Neural cell (in vitro differentiated cells): ENCODE data around the gene H2BK1. TPM values are rescaled to one million over a fixed set of nuclear protein-coding genes. Genes with fewer than 3 reads are reported as not detected.

Experiments used
- H2AFZ ChIP-seq: fragments of 200-600, 300-800 bp; sonication (generic), shearing (Covaris generic); 2 replicates; pipeline ENCODE4 v1.6.0; 2014; ENCODE audit warnings: low read depth, mild to moderate bottlenecking, antibody characterized with exemption, low read length, moderate library complexity
- H3F3A ChIP-seq: fragments of 200-600 bp; shearing (Covaris generic); 2 replicates; pipeline ENCODE4 v1.6.1; 2016; ENCODE audit warnings: mild to moderate bottlenecking, moderate library complexity, mixed read lengths, antibody characterized with exemption, low read length; ENCODE audit not compliant: insufficient read depth, poor library complexity, severe bottlenecking
- H3K27ac ChIP-seq: fragments of 200-600, 300-800 bp; sonication (generic), shearing (Covaris generic); 2 replicates; pipeline ENCODE4 v1.5.1; 2014; ENCODE audit warnings: mild to moderate bottlenecking, low read length, moderate library complexity
- H3K27me3 ChIP-seq: fragments of 300-800, 200-600 bp; sonication (generic), shearing (Covaris generic); 2 replicates; pipeline ENCODE4 v1.6.0; 2014; ENCODE audit warnings: mild to moderate bottlenecking, low read depth, low read length, moderate library complexity; ENCODE audit not compliant: insufficient read depth
- H3K36me3 ChIP-seq: fragments of 300-800, 200-600 bp; sonication (generic), shearing (Covaris generic); 2 replicates; pipeline ENCODE4 v1.5.1; 2014; ENCODE audit warnings: mild to moderate bottlenecking, antibody characterized with exemption, low read length, moderate library complexity; ENCODE audit not compliant: insufficient read depth
- H3K4me2 ChIP-seq: fragments of 300-800, 200-600 bp; sonication (generic), shearing (Covaris generic); 2 replicates; pipeline ENCODE4 v1.6.0; 2014; ENCODE audit warnings: mild to moderate bottlenecking, low read length
- H3K4me3 ChIP-seq: fragments of 300-800, 200-600 bp; sonication (generic), shearing (Covaris generic); 2 replicates; pipeline ENCODE4 v1.5.1; 2014; ENCODE audit warnings: mild to moderate bottlenecking, low read length, moderate library complexity
- H3K79me2 ChIP-seq: fragments of 200-600 bp; shearing (Covaris generic); replicated peaks from 2 replicates; pipeline ENCODE4 v1.6.0; 2014; ENCODE audit warnings: mild to moderate bottlenecking, low read length, moderate library complexity; ENCODE audit not compliant: insufficient read depth
- H3K9ac ChIP-seq: fragments of 300-800, 200-600 bp; sonication (generic), shearing (Covaris generic); 2 replicates; pipeline ENCODE4 v1.6.1; 2016; ENCODE audit warnings: mild to moderate bottlenecking, low read length, mixed read lengths
- H3K9me2 ChIP-seq: fragments of 200-600 bp; shearing (Covaris generic); 2 replicates; pipeline ENCODE4 v1.6.1; 2016; ENCODE audit warnings: mild to moderate bottlenecking, low read length, mixed read lengths; ENCODE audit not compliant: insufficient read depth
- H3K9me3 ChIP-seq: fragments of 200-600, 300-800 bp; sonication (generic), shearing (Covaris generic); 2 replicates; pipeline ENCODE4 v1.6.1; 2016; ENCODE audit warnings: mild to moderate bottlenecking, mixed run types, low read length, moderate library complexity, mixed read lengths
- H4K20me1 ChIP-seq: fragments of 200-600 bp; shearing (Covaris generic); 2 replicates; pipeline ENCODE4 v1.6.1; 2016; ENCODE audit warnings: mild to moderate bottlenecking, mixed run types; ENCODE audit not compliant: insufficient read depth
- EP300 ChIP-seq: fragments of 450-650 bp; conservative IDR thresholded peaks from 2 replicates; pipeline ENCODE4 v1.6.1; 2014; ENCODE audit warnings: antibody characterized with exemption, mild to moderate bottlenecking, moderate library complexity; ENCODE audit not compliant: poor library complexity, severe bottlenecking
- EZH2 ChIP-seq: fragments of 200-600, 300-800 bp; shearing (Covaris generic), sonication (generic); IDR thresholded peaks from 2 replicates; pipeline ENCODE4 v1.6.1; 2014; ENCODE audit warnings: antibody characterized with exemption, low read length, borderline replicate concordance, mild to moderate bottlenecking; ENCODE audit not compliant: insufficient read depth, poor library complexity, severe bottlenecking
- MXI1 ChIP-seq: fragments of 450-650 bp; conservative IDR thresholded peaks from 2 replicates; pipeline ENCODE4 v1.6.1; 2014; ENCODE audit warnings: antibody characterized with exemption, mild to moderate bottlenecking; ENCODE audit not compliant: poor library complexity, severe bottlenecking
- POLR2AphosphoS5 ChIP-seq: IDR thresholded peaks from 2 replicates; pipeline ENCODE4 v1.6.1; 2012
- RAD21 ChIP-seq: fragments of 450-650 bp; conservative IDR thresholded peaks from 2 replicates; pipeline ENCODE4 v1.6.1; 2014; ENCODE audit warnings: antibody characterized with exemption, mild to moderate bottlenecking, moderate library complexity
- SMC3 ChIP-seq: fragments of 450-650 bp; conservative IDR thresholded peaks from 2 replicates; pipeline ENCODE4 v1.6.1; 2014; ENCODE audit warnings: antibody characterized with exemption, mild to moderate bottlenecking, moderate library complexity; ENCODE audit not compliant: poor library complexity
- TAF1 ChIP-seq: IDR thresholded peaks from 2 replicates; pipeline ENCODE4 v1.6.1; 2012; ENCODE audit warnings: low read depth
- polyA plus RNA-seq: library from polyadenylated mRNA; depleted of rRNA; stranded (reverse); fragments of >200 nt; gene quantifications from 2 replicates; pipeline ENCODE4 v1.2.3, GENCODE V29; 2014
- TF ChIP-seq, protein P1 (sequence below): IDR thresholded peaks from 2 replicates; pipeline ENCODE4 v1.6.1; 2012; ENCODE audit warnings: borderline replicate concordance
- TF ChIP-seq, protein P2 (sequence below): fragments of 450-650 bp; IDR thresholded peaks from 2 replicates; pipeline ENCODE4 v1.5.1; 2014; ENCODE audit warnings: antibody characterized with exemption, mild to moderate bottlenecking, moderate library complexity; ENCODE audit not compliant: poor library complexity, severe bottlenecking

The H2BK1 gene
- polyA plus RNA-seq, 1 donor from 2014 or later: not detected

DNA sequence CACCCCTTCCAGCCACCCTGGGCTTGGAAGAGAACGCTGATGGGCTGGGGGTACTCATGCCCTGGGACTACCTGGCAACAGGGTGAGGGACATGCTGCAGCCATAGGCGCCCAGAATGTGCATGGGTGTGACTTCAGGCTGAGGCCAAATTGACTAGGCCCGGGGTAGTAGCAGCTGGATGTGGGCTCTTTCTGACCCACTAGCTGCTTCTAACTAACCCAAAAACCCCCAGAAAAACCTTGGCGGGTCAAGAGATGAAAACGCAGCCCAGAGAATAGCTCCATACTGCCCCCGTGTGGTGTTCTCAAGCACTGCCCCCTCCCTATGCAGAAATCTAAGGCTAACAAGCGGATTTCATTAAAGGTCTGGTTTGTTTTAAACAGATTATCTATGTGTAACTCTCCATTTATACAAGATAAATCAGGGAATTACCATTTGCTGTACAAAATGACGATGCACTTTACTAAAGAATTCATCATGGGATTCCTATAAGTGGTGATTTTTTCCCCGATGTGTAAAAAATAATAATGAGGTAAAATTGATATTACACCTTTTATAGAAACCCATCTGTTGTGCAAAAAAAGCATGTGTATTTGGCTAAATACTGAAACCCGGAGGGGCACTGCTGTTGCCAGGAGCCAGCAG is 34.0 kb upstream of the H2BK1 start:
- Histone ChIP-seq H3K36me3 (no peaks in the 10 kb centered on the region), H3K27ac (no peak overlapping the region), H3K9ac (peak overlapping the region; percentile 41), H3K79me2 (peaks cover 3% of the 10 kb centered on the region), H3K9me2 (no peaks in the 10 kb centered on the region), H2AFZ (no peak overlapping the region), H3K4me3 (peak overlapping the region; percentile 53), H3K9me3 (no peaks in the 10 kb centered on the region), H3K4me2 (no peak overlapping the region), H4K20me1 (no peaks in the 10 kb centered on the region), H3F3A (peaks cover 4% of the 10 kb centered on the region), H3K27me3 (no peaks in the 10 kb centered on the region)
- no peak for TF ChIP-seq EP300
- TF ChIP-seq, protein P1, sequence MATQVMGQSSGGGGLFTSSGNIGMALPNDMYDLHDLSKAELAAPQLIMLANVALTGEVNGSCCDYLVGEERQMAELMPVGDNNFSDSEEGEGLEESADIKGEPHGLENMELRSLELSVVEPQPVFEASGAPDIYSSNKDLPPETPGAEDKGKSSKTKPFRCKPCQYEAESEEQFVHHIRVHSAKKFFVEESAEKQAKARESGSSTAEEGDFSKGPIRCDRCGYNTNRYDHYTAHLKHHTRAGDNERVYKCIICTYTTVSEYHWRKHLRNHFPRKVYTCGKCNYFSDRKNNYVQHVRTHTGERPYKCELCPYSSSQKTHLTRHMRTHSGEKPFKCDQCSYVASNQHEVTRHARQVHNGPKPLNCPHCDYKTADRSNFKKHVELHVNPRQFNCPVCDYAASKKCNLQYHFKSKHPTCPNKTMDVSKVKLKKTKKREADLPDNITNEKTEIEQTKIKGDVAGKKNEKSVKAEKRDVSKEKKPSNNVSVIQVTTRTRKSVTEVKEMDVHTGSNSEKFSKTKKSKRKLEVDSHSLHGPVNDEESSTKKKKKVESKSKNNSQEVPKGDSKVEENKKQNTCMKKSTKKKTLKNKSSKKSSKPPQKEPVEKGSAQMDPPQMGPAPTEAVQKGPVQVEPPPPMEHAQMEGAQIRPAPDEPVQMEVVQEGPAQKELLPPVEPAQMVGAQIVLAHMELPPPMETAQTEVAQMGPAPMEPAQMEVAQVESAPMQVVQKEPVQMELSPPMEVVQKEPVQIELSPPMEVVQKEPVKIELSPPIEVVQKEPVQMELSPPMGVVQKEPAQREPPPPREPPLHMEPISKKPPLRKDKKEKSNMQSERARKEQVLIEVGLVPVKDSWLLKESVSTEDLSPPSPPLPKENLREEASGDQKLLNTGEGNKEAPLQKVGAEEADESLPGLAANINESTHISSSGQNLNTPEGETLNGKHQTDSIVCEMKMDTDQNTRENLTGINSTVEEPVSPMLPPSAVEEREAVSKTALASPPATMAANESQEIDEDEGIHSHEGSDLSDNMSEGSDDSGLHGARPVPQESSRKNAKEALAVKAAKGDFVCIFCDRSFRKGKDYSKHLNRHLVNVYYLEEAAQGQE: no peak
- TF ChIP-seq SMC3: peak; percentile 73
- TF ChIP-seq, protein P2, sequence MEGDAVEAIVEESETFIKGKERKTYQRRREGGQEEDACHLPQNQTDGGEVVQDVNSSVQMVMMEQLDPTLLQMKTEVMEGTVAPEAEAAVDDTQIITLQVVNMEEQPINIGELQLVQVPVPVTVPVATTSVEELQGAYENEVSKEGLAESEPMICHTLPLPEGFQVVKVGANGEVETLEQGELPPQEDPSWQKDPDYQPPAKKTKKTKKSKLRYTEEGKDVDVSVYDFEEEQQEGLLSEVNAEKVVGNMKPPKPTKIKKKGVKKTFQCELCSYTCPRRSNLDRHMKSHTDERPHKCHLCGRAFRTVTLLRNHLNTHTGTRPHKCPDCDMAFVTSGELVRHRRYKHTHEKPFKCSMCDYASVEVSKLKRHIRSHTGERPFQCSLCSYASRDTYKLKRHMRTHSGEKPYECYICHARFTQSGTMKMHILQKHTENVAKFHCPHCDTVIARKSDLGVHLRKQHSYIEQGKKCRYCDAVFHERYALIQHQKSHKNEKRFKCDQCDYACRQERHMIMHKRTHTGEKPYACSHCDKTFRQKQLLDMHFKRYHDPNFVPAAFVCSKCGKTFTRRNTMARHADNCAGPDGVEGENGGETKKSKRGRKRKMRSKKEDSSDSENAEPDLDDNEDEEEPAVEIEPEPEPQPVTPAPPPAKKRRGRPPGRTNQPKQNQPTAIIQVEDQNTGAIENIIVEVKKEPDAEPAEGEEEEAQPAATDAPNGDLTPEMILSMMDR: peak; percentile 89
- peak; percentile 68 for TF ChIP-seq RAD21
- TF ChIP-seq TAF1: no peak
- no peak for TF ChIP-seq EZH2
- no peak for TF ChIP-seq POLR2AphosphoS5
- TF ChIP-seq MXI1: no peak

DNA sequence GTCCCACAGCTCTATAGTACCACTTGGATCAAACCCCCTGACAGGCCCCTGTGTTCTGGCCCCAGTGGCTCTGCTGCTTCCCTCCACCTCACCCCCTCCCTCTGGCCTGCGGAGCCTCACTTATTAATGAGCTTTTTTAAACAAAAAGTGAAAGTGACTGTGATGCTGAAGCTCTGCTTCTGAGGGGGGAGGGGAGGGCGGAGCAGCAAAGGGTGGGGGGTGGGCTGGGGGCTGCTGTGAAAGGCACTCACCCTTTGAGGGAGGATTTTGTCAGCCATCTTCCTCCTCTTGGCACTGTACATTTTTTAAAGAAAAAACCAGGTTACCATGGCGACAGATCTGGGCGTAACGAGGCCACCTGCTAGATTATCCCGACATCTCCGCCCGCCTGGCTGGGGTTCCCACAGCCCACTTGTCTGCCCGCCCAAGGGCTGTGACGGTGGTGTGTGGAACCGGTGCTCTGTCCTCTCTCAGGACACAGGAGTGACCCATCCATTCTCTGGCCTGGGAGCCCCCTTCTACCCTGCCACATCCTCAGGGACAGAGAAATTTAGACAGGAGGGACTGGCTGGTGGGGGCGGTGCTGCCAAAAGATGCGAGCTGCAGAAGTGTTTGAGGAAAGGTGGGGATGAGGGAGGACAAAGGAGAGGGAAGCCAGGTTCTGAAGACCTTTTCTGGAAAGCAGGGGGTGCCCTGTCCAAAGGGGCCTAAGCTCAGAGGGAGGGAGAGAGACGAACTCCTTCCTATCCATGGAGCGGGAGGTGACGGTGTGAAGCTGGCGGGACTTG is 33.3 kb upstream of the H2BK1 start:
- Histone ChIP-seq H3K27me3 (no peaks in the 10 kb centered on the region), H4K20me1 (no peaks in the 10 kb centered on the region), H3K9me3 (no peaks in the 10 kb centered on the region), H3F3A (peaks cover 4% of the 10 kb centered on the region), H3K36me3 (no peaks in the 10 kb centered on the region), H3K79me2 (peaks cover 3% of the 10 kb centered on the region), H3K27ac (no peak overlapping the region), H3K9me2 (no peaks in the 10 kb centered on the region), H3K4me3 (no peak overlapping the region), H2AFZ (no peak overlapping the region), H3K9ac (peak overlapping the region; percentile 24), H3K4me2 (no peak overlapping the region)
- TF ChIP-seq POLR2AphosphoS5 (no peak), EP300 (no peak), TAF1 (no peak), SMC3 (no peak), EZH2 (no peak), MXI1 (no peak), RAD21 (no peak)
- TF ChIP-seq, protein P2: no peak
- TF ChIP-seq, protein P1: no peak
